Endothelial cell of umbilical vein (primary cell): Measurements from ENCODE around the gene DOCK4. TPM values are rescaled to one million over a fixed set of nuclear protein-coding genes. Genes with fewer than 3 reads are reported as not detected.

Experiments
- BruUV-seq: library from RNA; stranded (reverse); fragments of 400-500 nt; replicated peaks from 2 replicates; lab custom pipeline; 2021; lab: Mats Ljungman, UMichigan
- CTCF ChIA-PET: fragments of 300-600, 350-600 bp; sonication (Branson Sonifier 250); formaldehyde crosslinking; loops from one replicate; lab custom pipeline; 2021; ENCODE audit warnings: antibody characterized with exemption, inconsistent platforms; lab: Charles Lee
- POLR2A ChIA-PET: fragments of 300-600, 350-600 bp; sonication (Branson Sonifier 250); formaldehyde crosslinking; loops from one replicate; lab custom pipeline; 2021; ENCODE audit warnings: antibody characterized with exemption, inconsistent platforms; lab: Charles Lee
- DNase-seq: peaks from one replicate; pipeline ENCODE4 v3.0.0-alpha.2; 2011; ENCODE audit warnings: low read depth, low spot score
- FAIRE-seq: peaks from 2 replicates; lab custom pipeline; 2011; peaks lifted over from hg19 to GRCh38; lab: Jason Lieb, UNC
- H2AFZ ChIP-seq: 2 replicates; pipeline ENCODE4 v1.6.0; 2012; ENCODE audit warnings: low read depth, low read length, control low read depth, inconsistent platforms
- H3K27ac ChIP-seq: 2 replicates; pipeline ENCODE4 v1.5.1; 2011; ENCODE audit warnings: low read depth, mild to moderate bottlenecking, control low read depth, low read length, moderate library complexity; ENCODE audit not compliant: insufficient read depth
- H3K27me3 ChIP-seq, 2 experiments: 2 replicates each; pipeline versions ENCODE4 v1.6.0 to v1.6.1; 2011; ENCODE audit warnings: low read length in 2 of 2, mixed read lengths in 1 of 2; ENCODE audit not compliant: control insufficient read depth in 2 of 2, insufficient read depth in 2 of 2
- H3K36me3 ChIP-seq, 2 experiments: 2 replicates in 1 of 2; 3 replicates in 1 of 2; pipeline ENCODE4 v1.5.1; 2011; ENCODE audit warnings: low read length in 2 of 2, mild to moderate bottlenecking in 1 of 2, moderate library complexity in 1 of 2; ENCODE audit not compliant: control insufficient read depth in 2 of 2, insufficient read depth in 2 of 2; ENCODE audit errors: extremely low read depth in 1 of 2
- H3K4me1 ChIP-seq: 3 replicates; pipeline ENCODE4 v1.5.1; 2011; ENCODE audit warnings: mild to moderate bottlenecking, low read length; ENCODE audit not compliant: control insufficient read depth, insufficient read depth; ENCODE audit errors: extremely low read depth
- H3K4me2 ChIP-seq: 2 replicates; pipeline ENCODE4 v1.6.1; 2011; ENCODE audit warnings: low read length, control low read depth, mixed read lengths; ENCODE audit not compliant: insufficient read depth
- H3K4me3 ChIP-seq, 3 experiments: fragments of 200-600 bp in 1 of 3; sonication (generic), shearing (Covaris generic) in 1 of 3; replicated peaks in 1 of 3; 2 replicates each; pipeline ENCODE4 v1.5.1; 2011 to 2016; ENCODE audit warnings: control low read depth in 3 of 3, low read length in 3 of 3, mild to moderate bottlenecking in 2 of 3, inconsistent platforms in 1 of 3, low read depth in 1 of 3, moderate library complexity in 1 of 3; ENCODE audit not compliant: insufficient read depth in 1 of 3
- H3K79me2 ChIP-seq: 2 replicates; pipeline ENCODE4 v1.6.0; 2012; ENCODE audit warnings: low read length, inconsistent platforms; ENCODE audit not compliant: control insufficient read depth, insufficient read depth
- H3K9ac ChIP-seq: replicated peaks from 2 replicates; pipeline ENCODE3; 2011; ENCODE audit warnings: low read length, control low read depth; ENCODE audit not compliant: insufficient read depth; ENCODE audit errors: extremely low read depth
- H3K9me1 ChIP-seq: replicated peaks from 3 replicates; pipeline ENCODE4 v1.6.0; 2011; ENCODE audit warnings: mild to moderate bottlenecking, low read length; ENCODE audit not compliant: control insufficient read depth, insufficient read depth; ENCODE audit errors: extremely low read depth
- H3K9me3 ChIP-seq: replicated peaks from 2 replicates; pipeline ENCODE4 v1.5.1; 2012; ENCODE audit warnings: low read length, inconsistent platforms; ENCODE audit not compliant: control insufficient read depth, insufficient read depth
- H4K20me1 ChIP-seq: replicated peaks from 2 replicates; pipeline ENCODE3; 2011; ENCODE audit warnings: mild to moderate bottlenecking, low read length; ENCODE audit not compliant: control insufficient read depth, insufficient read depth; ENCODE audit errors: extremely low read depth
- EZH2 ChIP-seq: IDR thresholded peaks from 2 replicates; pipeline ENCODE4 v1.6.1; 2012; ENCODE audit warnings: borderline replicate concordance, low read depth, mild to moderate bottlenecking, moderate library complexity, low read length, inconsistent platforms; ENCODE audit not compliant: severe bottlenecking
- FOS ChIP-seq: IDR thresholded peaks from 2 replicates; pipeline ENCODE4 v1.6.1; 2011; ENCODE audit warnings: mild to moderate bottlenecking, low read length, moderate library complexity, borderline replicate concordance; ENCODE audit not compliant: insufficient read depth
- GATA2 ChIP-seq: IDR thresholded peaks from 2 replicates; pipeline ENCODE4 v1.7.0; 2011; ENCODE audit warnings: low read depth, mild to moderate bottlenecking, moderate library complexity, mixed read lengths, low read length; ENCODE audit not compliant: insufficient read length, insufficient read depth
- JUN ChIP-seq: IDR thresholded peaks from 2 replicates; pipeline ENCODE4 v1.6.1; 2011; ENCODE audit warnings: borderline replicate concordance, low read depth; ENCODE audit not compliant: insufficient read length, insufficient read depth
- MYC ChIP-seq: IDR thresholded peaks from one replicate; pipeline ENCODE4 v1.6.1; 2011; ENCODE audit warnings: mild to moderate bottlenecking, low read depth, low read length
- POLR2A ChIP-seq: IDR thresholded peaks from 2 replicates; pipeline ENCODE4 v1.6.1; 2012; ENCODE audit warnings: low read depth, mild to moderate bottlenecking, control low read depth, low read length
- POLR2AphosphoS5 ChIP-seq: IDR thresholded peaks from 2 replicates; pipeline ENCODE4 v1.6.1; 2012; ENCODE audit warnings: low read depth, mild to moderate bottlenecking, control low read depth, low read length, moderate library complexity; ENCODE audit not compliant: insufficient read depth
- dilution Hi-C: fragments of 300-500 bp; cut with MboI; formaldehyde crosslinking; loops from one replicate; pipeline ENCODE4 v1.15.0; 2019; ENCODE audit warnings: low sequenced_read_pairs; ENCODE audit not compliant: extremely low pct_ligation_motif_present
- intact Hi-C: fragments of 100-400 bp; cut with micrococcal nuclease; formaldehyde crosslinking; loops from one replicate; pipeline ENCODE4 v1.10.0; 2022
- polyA plus RNA-seq, 4 experiments: library from polyadenylated mRNA; depleted of rRNA in 3 of 4; stranded (reverse) in 3 of 4; unstranded in 1 of 4; fragments of >200 nt; gene quantifications; 2 replicates each; pipeline versions ENCODE4 v1.2.1 to v1.2.3, GENCODE V29; 2011 to 2012; ENCODE audit warnings: missing spikeins in 1 of 4
- total RNA-seq: library from RNA; stranded (reverse); gene quantifications from 2 replicates; pipeline ENCODE4 v1.2.3, GENCODE V29; 2021
- TF ChIP-seq, protein P1 (sequence below): IDR thresholded peaks from 2 replicates; pipeline ENCODE4 v1.6.1; 2011; ENCODE audit not compliant: insufficient read depth, insufficient read length
- TF ChIP-seq, protein P2 (sequence below), 2 donors: IDR thresholded peaks; 1 replicate in 1 of 2; 2 replicates in 1 of 2; pipeline ENCODE4 v1.5.1; 2011; ENCODE audit warnings: low read length in 2 of 2, mild to moderate bottlenecking in 2 of 2, moderate library complexity in 2 of 2, control low read depth in 1 of 2, inconsistent platforms in 1 of 2, low read depth in 1 of 2; ENCODE audit not compliant: insufficient read depth in 1 of 2; ENCODE audit errors: extremely low read depth in 1 of 2

The DOCK4 gene
- total and polyA plus RNA-seq, 2 donors (not counting 3 experiments of a cell fraction or from before 2014, with no cell fraction given), result 47.4 to 164 TPM

GRCh38 chr7:111895049-111895448 lies 311.1 kb downstream of the DOCK4 start:
- Histone ChIP-seq H3K36me3 (peaks cover 21 to 23% of the 10 kb centered on the region in 2 experiments), H3K4me3 (no peak overlapping the region), H3K9me3 (no peaks in the 10 kb centered on the region), H3K4me1 (no peaks in the 10 kb centered on the region), H3K4me2 (no peak overlapping the region), H3K79me2 (no peaks in the 10 kb centered on the region), H4K20me1 (no peaks in the 10 kb centered on the region), H3K9me1 (no peaks in the 10 kb centered on the region), H3K27ac (no peak overlapping the region), H3K9ac (no peak overlapping the region), H2AFZ (no peak overlapping the region), H3K27me3 (no peaks in the 10 kb centered on the region)
- ChIA-PET POLR2A (no interaction called here), CTCF (interaction anchor here (1.7 kb wide), 1 partner anchor 12 kb away, joined by 5 read pairs; no protein-coding TSS in a partner anchor)
- BruUV-seq, result no TSS peak
- dilution Hi-C loops (no loop called here), intact Hi-C loops (no loop called here)
- FAIRE-seq, result no peak
- DNase-seq, result no peak
- TF ChIP-seq EZH2, result no peak
- no peak for TF ChIP-seq FOS
- no peak for TF ChIP-seq MYC
- TF ChIP-seq, protein P1, sequence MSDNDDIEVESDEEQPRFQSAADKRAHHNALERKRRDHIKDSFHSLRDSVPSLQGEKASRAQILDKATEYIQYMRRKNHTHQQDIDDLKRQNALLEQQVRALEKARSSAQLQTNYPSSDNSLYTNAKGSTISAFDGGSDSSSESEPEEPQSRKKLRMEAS, result no peak
- no peak for TF ChIP-seq POLR2AphosphoS5
- no peak for TF ChIP-seq GATA2
- TF ChIP-seq JUN, result no peak
- TF ChIP-seq POLR2A, result no peak
- TF ChIP-seq, protein P2, sequence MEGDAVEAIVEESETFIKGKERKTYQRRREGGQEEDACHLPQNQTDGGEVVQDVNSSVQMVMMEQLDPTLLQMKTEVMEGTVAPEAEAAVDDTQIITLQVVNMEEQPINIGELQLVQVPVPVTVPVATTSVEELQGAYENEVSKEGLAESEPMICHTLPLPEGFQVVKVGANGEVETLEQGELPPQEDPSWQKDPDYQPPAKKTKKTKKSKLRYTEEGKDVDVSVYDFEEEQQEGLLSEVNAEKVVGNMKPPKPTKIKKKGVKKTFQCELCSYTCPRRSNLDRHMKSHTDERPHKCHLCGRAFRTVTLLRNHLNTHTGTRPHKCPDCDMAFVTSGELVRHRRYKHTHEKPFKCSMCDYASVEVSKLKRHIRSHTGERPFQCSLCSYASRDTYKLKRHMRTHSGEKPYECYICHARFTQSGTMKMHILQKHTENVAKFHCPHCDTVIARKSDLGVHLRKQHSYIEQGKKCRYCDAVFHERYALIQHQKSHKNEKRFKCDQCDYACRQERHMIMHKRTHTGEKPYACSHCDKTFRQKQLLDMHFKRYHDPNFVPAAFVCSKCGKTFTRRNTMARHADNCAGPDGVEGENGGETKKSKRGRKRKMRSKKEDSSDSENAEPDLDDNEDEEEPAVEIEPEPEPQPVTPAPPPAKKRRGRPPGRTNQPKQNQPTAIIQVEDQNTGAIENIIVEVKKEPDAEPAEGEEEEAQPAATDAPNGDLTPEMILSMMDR (IDR thresholded peaks at IDR 0.05; ENCODE audit: extremely low read depth in 1 of 2, insufficient read depth in 1 of 2, low read depth in 1 of 2, low read length in 2 of 2), result no peak
